GM12878 (cell line): ENCODE data around the gene PRDX3. TPM values are rescaled to one million over a fixed set of nuclear protein-coding genes. Genes with fewer than 3 reads are reported as not detected.

Source experiments
- BMI1 ChIP-seq: fragments of 450-650 bp; IDR thresholded peaks from 2 replicates; pipeline ENCODE4 v1.6.1; 2016; ENCODE audit warnings: mild to moderate bottlenecking, moderate library complexity, borderline replicate concordance
- BRCA1 ChIP-seq: IDR thresholded peaks from 2 replicates; pipeline ENCODE4 v1.6.1; 2011; ENCODE audit warnings: low read depth, low read length, improper control_type of control experiment
- EED ChIP-seq: sonication (generic); IDR thresholded peaks from 2 replicates; pipeline ENCODE4 v1.6.1; 2016; ENCODE audit warnings: antibody characterized with exemption, low read depth
- EZH2 ChIP-seq: IDR thresholded peaks from 2 replicates; pipeline ENCODE4 v1.6.1; 2012; ENCODE audit warnings: low read depth, mild to moderate bottlenecking, control low read depth, inconsistent platforms, low read length, borderline replicate concordance; ENCODE audit not compliant: control insufficient read depth
- HDAC6 ChIP-seq: fragments of 200-600 bp; sonication (generic); IDR thresholded peaks from one replicate; pipeline ENCODE4 v1.8.0; 2017; ENCODE audit warnings: antibody characterized with exemption; ENCODE audit not compliant: unreplicated experiment
- IKZF1 ChIP-seq: fragments of 450-650 bp; conservative IDR thresholded peaks from 2 replicates; pipeline ENCODE4 v1.6.1; 2017; ENCODE audit warnings: antibody characterized with exemption, mild to moderate bottlenecking
- JUNB ChIP-seq: IDR thresholded peaks from 2 replicates; pipeline ENCODE4 v1.6.1; 2016; ENCODE audit warnings: antibody characterized with exemption, mild to moderate bottlenecking
- MEF2A ChIP-seq: IDR thresholded peaks from 2 replicates; pipeline ENCODE4 v1.6.1; 2011; ENCODE audit warnings: low read depth, mild to moderate bottlenecking, low read length, moderate library complexity; ENCODE audit not compliant: insufficient read depth
- NFXL1 ChIP-seq: fragments of 450-650 bp; IDR thresholded peaks from 2 replicates; pipeline ENCODE4 v1.6.1; 2017; ENCODE audit warnings: antibody characterized with exemption, mild to moderate bottlenecking, borderline replicate concordance
- NR2C2 ChIP-seq: IDR thresholded peaks from 2 replicates; pipeline ENCODE4 v1.6.1; 2011; ENCODE audit warnings: borderline replicate concordance, low read depth; ENCODE audit not compliant: control insufficient read depth, insufficient read length
- PBX3 ChIP-seq: IDR thresholded peaks from 2 replicates; pipeline ENCODE4 v1.6.1; 2011; ENCODE audit warnings: mild to moderate bottlenecking, low read depth, low read length, moderate library complexity; ENCODE audit not compliant: insufficient replicate concordance
- TBL1XR1 ChIP-seq: IDR thresholded peaks from 2 replicates; pipeline ENCODE4 v1.6.1; 2012; ENCODE audit warnings: low read depth, low read length, improper control_type of control experiment
- TCF7 ChIP-seq: IDR thresholded peaks from 2 replicates; pipeline ENCODE4 v1.6.1; 2014; ENCODE audit warnings: antibody characterized with exemption, borderline replicate concordance
- ZBTB33 ChIP-seq: fragments of 450-650 bp; IDR thresholded peaks from 2 replicates; pipeline ENCODE4 v1.6.1; 2017; ENCODE audit warnings: mild to moderate bottlenecking
- polyA plus RNA-seq, 11 experiments: library from polyadenylated mRNA; depleted of rRNA in 4 of 11; unstranded in 6 of 11; stranded (reverse) in 5 of 11; fragments of >200 nt; fragmentation: Nextera tagmentation in 4 of 11; fragmentation: Illumina TruSeq in 1 of 11; extraction: Ambion mirVana in 4 of 11; extraction: Trizol in 1 of 11; gene quantifications; 1 replicate in 1 of 11; 2 replicates in 10 of 11; pipeline versions ENCODE4 v1.2.1 to v1.2.3, GENCODE V29; 2011 to 2016; ENCODE audit warnings: inconsistent platforms in 2 of 11, missing spikeins in 2 of 11, low read depth in 1 of 11
- total RNA-seq, 4 experiments: library from RNA; depleted of rRNA in 3 of 4; stranded (reverse); fragments of >200 nt in 3 of 4; fragmentation: Illumina TruSeq in 1 of 4; extraction: Trizol in 1 of 4; gene quantifications; 2 replicates each; pipeline versions ENCODE4 v1.2.1 to v1.2.3, GENCODE V29; 2013 to 2021
- TF ChIP-seq, protein P1 (sequence below): fragments of 450-650 bp; IDR thresholded peaks from 2 replicates; pipeline ENCODE4 v1.6.1; 2016; ENCODE audit warnings: mild to moderate bottlenecking
- TF ChIP-seq, protein P2 (sequence below): fragments of 450-650 bp; formaldehyde crosslinking; IDR thresholded peaks from 2 replicates; pipeline ENCODE4 v1.4.0; 2020; ENCODE audit warnings: mild to moderate bottlenecking, moderate library complexity
- TF ChIP-seq, protein P3 (sequence below): IDR thresholded peaks from 2 replicates; pipeline ENCODE4 v1.6.1; 2011; ENCODE audit warnings: borderline replicate concordance, low read depth, mild to moderate bottlenecking, moderate library complexity, mixed read lengths, low read length; ENCODE audit not compliant: insufficient read depth; ENCODE audit errors: extremely low read length

PRDX3 gene
- total and polyA plus RNA-seq, 10 of the 15 experiments (the other 5 are each of a cell fraction or from before 2014, with no cell fraction given): 195 to 1,431 (median 398) TPM

- TF ChIP-seq, protein P1, sequence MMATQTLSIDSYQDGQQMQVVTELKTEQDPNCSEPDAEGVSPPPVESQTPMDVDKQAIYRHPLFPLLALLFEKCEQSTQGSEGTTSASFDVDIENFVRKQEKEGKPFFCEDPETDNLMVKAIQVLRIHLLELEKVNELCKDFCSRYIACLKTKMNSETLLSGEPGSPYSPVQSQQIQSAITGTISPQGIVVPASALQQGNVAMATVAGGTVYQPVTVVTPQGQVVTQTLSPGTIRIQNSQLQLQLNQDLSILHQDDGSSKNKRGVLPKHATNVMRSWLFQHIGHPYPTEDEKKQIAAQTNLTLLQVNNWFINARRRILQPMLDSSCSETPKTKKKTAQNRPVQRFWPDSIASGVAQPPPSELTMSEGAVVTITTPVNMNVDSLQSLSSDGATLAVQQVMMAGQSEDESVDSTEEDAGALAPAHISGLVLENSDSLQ: no peak
- TF ChIP-seq BMI1 (no peak), NR2C2 (no peak), IKZF1 (peak; percentile 84), EZH2 (no peak), EED (peak; percentile 15; the same call in 1 of the 2 replicates), TCF7 (no peak), JUNB (no peak), NFXL1 (no peak), HDAC6 (peak; percentile 43), TBL1XR1 (no peak), ZBTB33 (no peak), PBX3 (no peak), MEF2A (no peak), BRCA1 (no peak)
- TF ChIP-seq, protein P2, sequence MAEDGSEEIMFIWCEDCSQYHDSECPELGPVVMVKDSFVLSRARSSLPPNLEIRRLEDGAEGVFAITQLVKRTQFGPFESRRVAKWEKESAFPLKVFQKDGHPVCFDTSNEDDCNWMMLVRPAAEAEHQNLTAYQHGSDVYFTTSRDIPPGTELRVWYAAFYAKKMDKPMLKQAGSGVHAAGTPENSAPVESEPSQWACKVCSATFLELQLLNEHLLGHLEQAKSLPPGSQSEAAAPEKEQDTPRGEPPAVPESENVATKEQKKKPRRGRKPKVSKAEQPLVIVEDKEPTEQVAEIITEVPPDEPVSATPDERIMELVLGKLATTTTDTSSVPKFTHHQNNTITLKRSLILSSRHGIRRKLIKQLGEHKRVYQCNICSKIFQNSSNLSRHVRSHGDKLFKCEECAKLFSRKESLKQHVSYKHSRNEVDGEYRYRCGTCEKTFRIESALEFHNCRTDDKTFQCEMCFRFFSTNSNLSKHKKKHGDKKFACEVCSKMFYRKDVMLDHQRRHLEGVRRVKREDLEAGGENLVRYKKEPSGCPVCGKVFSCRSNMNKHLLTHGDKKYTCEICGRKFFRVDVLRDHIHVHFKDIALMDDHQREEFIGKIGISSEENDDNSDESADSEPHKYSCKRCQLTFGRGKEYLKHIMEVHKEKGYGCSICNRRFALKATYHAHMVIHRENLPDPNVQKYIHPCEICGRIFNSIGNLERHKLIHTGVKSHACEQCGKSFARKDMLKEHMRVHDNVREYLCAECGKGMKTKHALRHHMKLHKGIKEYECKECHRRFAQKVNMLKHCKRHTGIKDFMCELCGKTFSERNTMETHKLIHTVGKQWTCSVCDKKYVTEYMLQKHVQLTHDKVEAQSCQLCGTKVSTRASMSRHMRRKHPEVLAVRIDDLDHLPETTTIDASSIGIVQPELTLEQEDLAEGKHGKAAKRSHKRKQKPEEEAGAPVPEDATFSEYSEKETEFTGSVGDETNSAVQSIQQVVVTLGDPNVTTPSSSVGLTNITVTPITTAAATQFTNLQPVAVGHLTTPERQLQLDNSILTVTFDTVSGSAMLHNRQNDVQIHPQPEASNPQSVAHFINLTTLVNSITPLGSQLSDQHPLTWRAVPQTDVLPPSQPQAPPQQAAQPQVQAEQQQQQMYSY: no peak
- TF ChIP-seq, protein P3, sequence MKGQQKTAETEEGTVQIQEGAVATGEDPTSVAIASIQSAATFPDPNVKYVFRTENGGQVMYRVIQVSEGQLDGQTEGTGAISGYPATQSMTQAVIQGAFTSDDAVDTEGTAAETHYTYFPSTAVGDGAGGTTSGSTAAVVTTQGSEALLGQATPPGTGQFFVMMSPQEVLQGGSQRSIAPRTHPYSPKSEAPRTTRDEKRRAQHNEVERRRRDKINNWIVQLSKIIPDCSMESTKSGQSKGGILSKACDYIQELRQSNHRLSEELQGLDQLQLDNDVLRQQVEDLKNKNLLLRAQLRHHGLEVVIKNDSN: peak; percentile 80
These were observed 13.2 kb downstream of the PRDX3 start, which contains the start of gene SFXN4 (continued) for GRCh38 chr10:119165171-119166117.
